GM12878 (cell line): Measurements from ENCODE around the gene POU3F3. TPM values are rescaled to one million over a fixed set of nuclear protein-coding genes. Genes with fewer than 3 reads are reported as not detected.

Experiments used
- ATAC-seq: fragments of 200-7000 bp; cut with Tn5 transposase; 3 replicates; pipeline ENCODE4 v1.9.1; 2020; ENCODE audit warnings: mild to moderate bottlenecking, moderate library complexity
- BruUV-seq: library from RNA; stranded (reverse); fragments of 400-500 nt; replicated peaks from 2 replicates; lab custom pipeline; 2021; lab: Mats Ljungman, UMichigan
- CTCF ChIA-PET: fragments of 300-600 bp; sonication (Branson Sonifier 250); formaldehyde crosslinking; extraction: SDS; loops from one replicate; lab custom pipeline; 2021; ENCODE audit warnings: inconsistent platforms; lab: Yijun Ruan, JAX
- POLR2A ChIA-PET: fragments of 350-600 bp; formaldehyde crosslinking; extraction: SDS; loops from one replicate; lab custom pipeline; 2021; ENCODE audit warnings: inconsistent platforms; lab: Charles Lee
- RAD21 ChIA-PET: fragments of 300-600 bp; sonication (Branson Sonifier 250); formaldehyde crosslinking; loops from one replicate; lab custom pipeline; 2023; ENCODE audit warnings: antibody characterized with exemption; ENCODE audit not compliant: unreplicated experiment; lab: Charles Lee
- SMC1A ChIA-PET: fragments of 300-600 bp; sonication (Branson Sonifier 250); formaldehyde crosslinking; loops from one replicate; lab custom pipeline; 2023; ENCODE audit not compliant: unreplicated experiment, uncharacterized antibody; lab: Charles Lee
- DNase-seq: peaks from one replicate; pipeline ENCODE4 v3.0.0-alpha.2; 2011; ENCODE audit warnings: low read depth, low spot score
- FAIRE-seq: peaks from 3 replicates; lab custom pipeline; 2011; peaks lifted over from hg19 to GRCh38; lab: Jason Lieb, UNC
- H2AFZ ChIP-seq: 2 replicates; pipeline ENCODE4 v1.6.0; 2011; ENCODE audit warnings: low read depth, low read length, control low read depth; ENCODE audit not compliant: control insufficient read depth
- H3K27ac ChIP-seq: 2 replicates; pipeline ENCODE4 v1.5.1; 2011; ENCODE audit warnings: control low read depth; ENCODE audit not compliant: control insufficient read depth, insufficient read depth
- H3K27me3 ChIP-seq, 2 experiments: replicated peaks in 1 of 2; 2 replicates each; pipeline versions ENCODE4 v1.6.0 to v1.6.1; 2011; ENCODE audit warnings: low read length in 1 of 2; ENCODE audit not compliant: control insufficient read depth in 2 of 2, insufficient read depth in 2 of 2
- H3K36me3 ChIP-seq, 2 experiments: 2 replicates each; pipeline ENCODE4 v1.5.1; 2011; ENCODE audit warnings: low read length in 1 of 2; ENCODE audit not compliant: control insufficient read depth in 2 of 2, insufficient read depth in 2 of 2
- H3K4me1 ChIP-seq: 2 replicates; pipeline ENCODE4 v1.6.1; 2011; ENCODE audit warnings: mild to moderate bottlenecking, low read length, moderate library complexity, mixed read lengths; ENCODE audit not compliant: control insufficient read depth, insufficient read depth
- H3K4me2 ChIP-seq: 2 replicates; pipeline ENCODE4 v1.6.0; 2011; ENCODE audit warnings: control low read depth; ENCODE audit not compliant: control insufficient read depth, insufficient read depth
- H3K4me3 ChIP-seq: fragments of 200-600 bp; sonication (generic); 2 replicates; pipeline ENCODE4 v1.5.1; 2016
- H3K79me2 ChIP-seq: 2 replicates; pipeline ENCODE4 v1.6.0; 2011; ENCODE audit warnings: low read length; ENCODE audit not compliant: control insufficient read depth, insufficient read depth
- H3K9ac ChIP-seq: 2 replicates; pipeline ENCODE4 v1.8.0; 2011; ENCODE audit warnings: low read length, control low read depth, mixed read lengths; ENCODE audit not compliant: control insufficient read depth, insufficient read depth
- H3K9me3 ChIP-seq: replicated peaks from 3 replicates; pipeline ENCODE4 v1.5.1; 2011; ENCODE audit warnings: mild to moderate bottlenecking, low read length; ENCODE audit not compliant: control insufficient read depth, insufficient read depth
- H4K20me1 ChIP-seq: 2 replicates; pipeline ENCODE4 v1.6.0; 2011; ENCODE audit not compliant: control insufficient read depth, insufficient read depth
- CHD4 ChIP-seq: fragments of 200-600 bp; sonication (generic); IDR thresholded peaks from 2 replicates; pipeline ENCODE4 v1.6.1; 2016; ENCODE audit warnings: mild to moderate bottlenecking
- CTCF ChIP-seq, 3 experiments: IDR thresholded peaks in 2 of 3; conservative IDR thresholded peaks in 1 of 3; 2 replicates each; pipeline ENCODE4 v1.5.1; 2011; ENCODE audit warnings: low read depth in 3 of 3, low read length in 3 of 3, mild to moderate bottlenecking in 3 of 3, control low read depth in 2 of 3, moderate library complexity in 2 of 3, inconsistent platforms in 1 of 3, mixed read lengths in 1 of 3; ENCODE audit not compliant: control insufficient read depth in 2 of 3, insufficient read depth in 1 of 3; ENCODE audit errors: extremely low read depth in 1 of 3
- EGR1 ChIP-seq, 2 experiments: IDR thresholded peaks; 1 replicate in 1 of 2; 2 replicates in 1 of 2; pipeline ENCODE4 v1.6.1; 2011 to 2012; ENCODE audit warnings: low read depth in 2 of 2, low read length in 2 of 2, borderline replicate concordance in 1 of 2, mild to moderate bottlenecking in 1 of 2, moderate library complexity in 1 of 2
- FOS ChIP-seq: IDR thresholded peaks from 3 replicates; pipeline ENCODE4 v1.6.1; 2011; ENCODE audit warnings: borderline replicate concordance; ENCODE audit not compliant: insufficient read length; ENCODE audit errors: extremely low read depth
- FOXM1 ChIP-seq: IDR thresholded peaks from 2 replicates; pipeline ENCODE4 v1.6.1; 2012; ENCODE audit warnings: low read depth, mild to moderate bottlenecking, inconsistent platforms, low read length, moderate library complexity
- IKZF2 ChIP-seq, 2 experiments: fragments of 450-650 bp; IDR thresholded peaks; 2 replicates each; pipeline ENCODE4 v1.6.1; 2017; ENCODE audit warnings: mild to moderate bottlenecking in 2 of 2, moderate library complexity in 2 of 2
- NR2F1 ChIP-seq: fragments of 450-650 bp; conservative IDR thresholded peaks from 2 replicates; pipeline ENCODE4 v1.6.1; 2017; ENCODE audit warnings: mild to moderate bottlenecking
- SPI1 ChIP-seq: IDR thresholded peaks from 2 replicates; pipeline ENCODE4 v1.6.1; 2011; ENCODE audit warnings: low read depth, mild to moderate bottlenecking, low read length, moderate library complexity, borderline replicate concordance; ENCODE audit not compliant: insufficient read depth
- TCF12 ChIP-seq: IDR thresholded peaks from 2 replicates; pipeline ENCODE4 v1.6.1; 2011; ENCODE audit warnings: low read depth, mild to moderate bottlenecking, low read length
- WGBS: methylation state at CpG from one replicate; pipeline ENCODE4 v1.1.6; 2016; ENCODE audit warnings: low lambda C conversion rate; ENCODE audit not compliant: insufficient replicate concordance, insufficient coverage; ENCODE audit errors: missing lambda C conversion rate; 5-methylcytosine and 5-hydroxymethylcytosine counted together
- in situ Hi-C: fragments of 300-500 bp; cut with MboI; formaldehyde crosslinking; loops from 9 replicates; pipeline ENCODE4 v1.14.3; 2018; ENCODE audit warnings: mixed read lengths
- intact Hi-C: fragments of 100-400 bp; cut with micrococcal nuclease; formaldehyde crosslinking; loops from one replicate; pipeline ENCODE4 v1.14.2; 2022; ENCODE audit not compliant: unreplicated experiment
- polyA plus RNA-seq, 11 experiments: library from polyadenylated mRNA; depleted of rRNA in 4 of 11; unstranded in 6 of 11; stranded (reverse) in 5 of 11; fragments of >200 nt; fragmentation: Nextera tagmentation in 4 of 11; fragmentation: Illumina TruSeq in 1 of 11; extraction: Ambion mirVana in 4 of 11; extraction: Trizol in 1 of 11; gene quantifications; 1 replicate in 1 of 11; 2 replicates in 10 of 11; pipeline versions ENCODE4 v1.2.1 to v1.2.3, GENCODE V29; 2011 to 2016; ENCODE audit warnings: inconsistent platforms in 2 of 11, missing spikeins in 2 of 11, low read depth in 1 of 11
- total RNA-seq, 4 experiments: library from RNA; depleted of rRNA in 3 of 4; stranded (reverse); fragments of >200 nt in 3 of 4; fragmentation: Illumina TruSeq in 1 of 4; extraction: Trizol in 1 of 4; gene quantifications; 2 replicates each; pipeline versions ENCODE4 v1.2.1 to v1.2.3, GENCODE V29; 2013 to 2021
- TF ChIP-seq, protein P1 (sequence below): fragments of 450-650 bp; IDR thresholded peaks from 2 replicates; pipeline ENCODE4 v1.6.1; 2017; ENCODE audit warnings: borderline replicate concordance

The POU3F3 gene
- total and polyA plus RNA-seq, 10 of the 15 experiments (the other 5 are each of a cell fraction or from before 2014, with no cell fraction given) = not detected

DNA sequence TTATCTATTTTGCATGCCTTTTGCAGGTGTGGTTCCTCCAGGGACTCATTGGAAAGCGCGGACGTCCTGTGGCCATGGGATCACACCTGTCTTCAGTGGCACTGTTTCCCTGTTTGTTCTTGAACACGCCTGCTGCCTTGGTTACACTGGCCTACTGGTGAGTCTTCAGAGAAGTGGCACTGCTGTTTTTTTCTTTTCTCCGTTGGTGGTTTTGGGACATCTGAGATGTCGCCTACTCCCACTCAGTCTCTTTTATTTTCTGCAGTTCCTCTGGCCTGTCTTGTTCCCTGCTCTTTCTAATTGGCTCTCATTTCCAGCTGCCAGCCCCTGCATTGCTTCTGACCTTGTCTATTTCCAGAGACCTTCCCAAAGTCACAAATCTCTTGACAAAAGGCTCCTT is 35.7 kb upstream of the POU3F3 start:
- no TSS peak for BruUV-seq
- Histone ChIP-seq H3K27ac (no peak overlapping the region), H3K4me2 (no peak overlapping the region), H3K4me3 (no peak overlapping the region), H3K79me2 (no peaks in the 10 kb centered on the region), H2AFZ (no peak overlapping the region), H4K20me1 (no peaks in the 10 kb centered on the region), H3K4me1 (no peaks in the 10 kb centered on the region), H3K9ac (no peak overlapping the region), H3K9me3 (no peaks in the 10 kb centered on the region), H3K36me3 (no peaks in the 10 kb centered on the region), H3K27me3 (no peaks in the 10 kb centered on the region; a peak in 1 of 4 replicates)
- FAIRE-seq = no peak
- DNase-seq = no peak
- no peak for TF ChIP-seq CTCF (IDR thresholded peaks at IDR 0.05 in 2 of 3, conservative IDR thresholded peaks at IDR 0.05 in 1 of 3; ENCODE audit: control insufficient read depth in 2 of 3, extremely low read depth in 1 of 3, insufficient read depth in 1 of 3, low read depth in 3 of 3, low read length in 3 of 3)
- TF ChIP-seq FOS = no peak
- no peak for TF ChIP-seq FOXM1
- no peak for TF ChIP-seq CHD4
- TF ChIP-seq SPI1 = no peak
- TF ChIP-seq NR2F1 = no peak
- TF ChIP-seq, protein P1, sequence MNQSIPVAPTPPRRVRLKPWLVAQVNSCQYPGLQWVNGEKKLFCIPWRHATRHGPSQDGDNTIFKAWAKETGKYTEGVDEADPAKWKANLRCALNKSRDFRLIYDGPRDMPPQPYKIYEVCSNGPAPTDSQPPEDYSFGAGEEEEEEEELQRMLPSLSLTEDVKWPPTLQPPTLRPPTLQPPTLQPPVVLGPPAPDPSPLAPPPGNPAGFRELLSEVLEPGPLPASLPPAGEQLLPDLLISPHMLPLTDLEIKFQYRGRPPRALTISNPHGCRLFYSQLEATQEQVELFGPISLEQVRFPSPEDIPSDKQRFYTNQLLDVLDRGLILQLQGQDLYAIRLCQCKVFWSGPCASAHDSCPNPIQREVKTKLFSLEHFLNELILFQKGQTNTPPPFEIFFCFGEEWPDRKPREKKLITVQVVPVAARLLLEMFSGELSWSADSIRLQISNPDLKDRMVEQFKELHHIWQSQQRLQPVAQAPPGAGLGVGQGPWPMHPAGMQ = no peak
- no peak for TF ChIP-seq EGR1 (IDR thresholded peaks at IDR 0.05; ENCODE audit: borderline replicate concordance in 1 of 2, low read depth in 2 of 2, low read length in 2 of 2)
- no peak for TF ChIP-seq IKZF2 (IDR thresholded peaks at IDR 0.05)
- TF ChIP-seq TCF12 = no peak
- SMC1A ChIA-PET = no interaction called here
- RAD21 ChIA-PET = no interaction called here
- CTCF ChIA-PET = interaction anchor here (1.8 kb wide), 1 partner anchor 31 kb away, joined by 4 read pairs; no protein-coding TSS in a partner anchor
- ATAC-seq = no peak
- POLR2A ChIA-PET = no interaction called here
- in situ Hi-C loops = no loop called here
- intact Hi-C loops = no loop called here
- WGBS = 58% methylated on average over 6 of the region's 6 CpGs
